WTC11 (cell line): Measurements from ENCODE around the gene HSF5. TPM values are rescaled to one million over a fixed set of nuclear protein-coding genes. Genes with fewer than 3 reads are reported as not detected.

Experiments used
- ATAC-seq: fragments of 200-7000 bp; cut with Tn5 transposase; 2 replicates; pipeline ENCODE4 v1.10.0; 2021; ENCODE audit warnings: mild to moderate bottlenecking, moderate library complexity
- CTCF ChIA-PET: fragments of 300-600 bp; sonication (Branson Sonifier 250); formaldehyde crosslinking; loops from one replicate; lab custom pipeline; 2021; ENCODE audit warnings: antibody characterized with exemption; lab: Charles Lee
- POLR2A ChIA-PET: fragments of 350-600 bp; sonication (Branson Sonifier 250); formaldehyde crosslinking; loops from one replicate; lab custom pipeline; 2021; ENCODE audit warnings: antibody characterized with exemption; lab: Charles Lee
- DNase-seq: peaks from one replicate; pipeline ENCODE4 v3.0.0; 2021; ENCODE audit warnings: low spot score
- H3K27ac Mint-ChIP-seq: 2 replicates; pipeline ENCODE4 v1.8.0; 2021; ENCODE audit warnings: mixed read lengths
- H3K27me3 Mint-ChIP-seq: 2 replicates; pipeline ENCODE4 v1.8.0; 2021; ENCODE audit warnings: low read depth, mild to moderate bottlenecking, moderate library complexity, mixed read lengths
- H3K36me3 Mint-ChIP-seq: 2 replicates; pipeline ENCODE4 v1.8.0; 2021; ENCODE audit warnings: mixed read lengths
- H3K4me1 Mint-ChIP-seq: 2 replicates; pipeline ENCODE4 v1.8.0; 2022; ENCODE audit warnings: mixed read lengths
- H3K4me3 Mint-ChIP-seq: 2 replicates; pipeline ENCODE4 v1.8.0; 2021; ENCODE audit warnings: mild to moderate bottlenecking, moderate library complexity, mixed read lengths
- H3K9me3 Mint-ChIP-seq: 2 replicates; pipeline ENCODE4 v1.8.0; 2021; ENCODE audit warnings: mixed read lengths
- CDX4 ChIP-seq: fragments of 250-450 bp; sonication (Bioruptor Pico); IDR thresholded peaks from 2 replicates; pipeline ENCODE4 v1.9.0; 2021; ENCODE audit warnings: moderate library complexity, mild to moderate bottlenecking, inconsistent platforms, borderline replicate concordance
- E2F1 ChIP-seq: sonication (generic); formaldehyde crosslinking; IDR thresholded peaks from 2 replicates; pipeline ENCODE4 v1.8.0; 2022; ENCODE audit warnings: mild to moderate bottlenecking, missing genetic modification reagents
- E2F4 ChIP-seq: sonication (generic); formaldehyde crosslinking; IDR thresholded peaks from 2 replicates; pipeline ENCODE4 v1.8.1; 2022; ENCODE audit warnings: low read depth, mild to moderate bottlenecking, moderate library complexity, missing genetic modification reagents, borderline replicate concordance
- ERG ChIP-seq: fragments of 250-450 bp; sonication (Bioruptor Pico); IDR thresholded peaks from 2 replicates; pipeline ENCODE4 v1.8.0; 2021; ENCODE audit warnings: mild to moderate bottlenecking
- IRF2 ChIP-seq: sonication (generic); formaldehyde crosslinking; IDR thresholded peaks from 2 replicates; pipeline ENCODE4 v1.8.0; 2022; ENCODE audit warnings: low read depth, missing genetic modification reagents, borderline replicate concordance
- KAT7 ChIP-seq: sonication (generic); formaldehyde crosslinking; IDR thresholded peaks from 2 replicates; pipeline ENCODE4 v1.8.1; 2023; ENCODE audit warnings: missing genetic modification reagents, mild to moderate bottlenecking, borderline replicate concordance
- NR1H2 ChIP-seq: sonication (generic); formaldehyde crosslinking; IDR thresholded peaks from 2 replicates; pipeline ENCODE4 v1.9.0; 2021; ENCODE audit warnings: mild to moderate bottlenecking, moderate library complexity, missing genetic modification reagents
- PRDM15 ChIP-seq: sonication (generic); formaldehyde crosslinking; IDR thresholded peaks from 2 replicates; pipeline ENCODE4 v1.8.0; 2022; ENCODE audit warnings: missing genetic modification reagents
- TCF7 ChIP-seq: sonication (generic); formaldehyde crosslinking; IDR thresholded peaks from 2 replicates; pipeline ENCODE4 v1.8.0; 2022; ENCODE audit warnings: mild to moderate bottlenecking, low read depth, missing genetic modification reagents, moderate library complexity
- TEAD4 ChIP-seq: sonication (generic); formaldehyde crosslinking; IDR thresholded peaks from 2 replicates; pipeline ENCODE4 v1.8.0; 2022; ENCODE audit warnings: mild to moderate bottlenecking, missing genetic modification reagents
- ZBTB21 ChIP-seq: sonication (generic); formaldehyde crosslinking; IDR thresholded peaks from 2 replicates; pipeline ENCODE4 v1.8.1; 2023; ENCODE audit warnings: mild to moderate bottlenecking, missing genetic modification reagents, borderline replicate concordance
- total RNA-seq: library from RNA; stranded (reverse); gene quantifications from 3 replicates; pipeline ENCODE4 v1.2.3, GENCODE V29; 2021

HSF5 gene
- total RNA-seq, 1 experiment from 2014 or later: 0.09 TPM

- H3K9me3 Mint-ChIP-seq: no peaks in the 10 kb centered on the region
- no peak for DNase-seq
- no peaks in the 10 kb centered on the region; the same call in 1 of the 2 replicates for H3K27me3 Mint-ChIP-seq
- CTCF ChIA-PET: interaction anchor here (0.6 to 2.8 kb wide), 5 partner anchors 11 to 317 kb away, joined by 4 to 23 read pairs (median 7); no protein-coding TSS in a partner anchor
- H3K36me3 Mint-ChIP-seq: no peaks in the 10 kb centered on the region
- TF ChIP-seq TCF7 (CRISPR knock-in tag): no peak
- no peak for TF ChIP-seq CDX4
- no peak for TF ChIP-seq NR1H2 (CRISPR knock-in tag)
- no peak for TF ChIP-seq ERG
- TF ChIP-seq ZBTB21 (CRISPR knock-in tag): no peak
- no peak for TF ChIP-seq E2F4 (CRISPR knock-in tag)
- no peak for TF ChIP-seq E2F1 (CRISPR knock-in tag)
- TF ChIP-seq, all 79 proteins: peak for 0
- POLR2A ChIA-PET: interaction anchor here (1.1 kb wide), 1 partner anchor 115 kb away, joined by 4 read pairs; no protein-coding TSS in a partner anchor
- peak overlapping the region; percentile 96 for H3K4me3 Mint-ChIP-seq
- H3K27ac Mint-ChIP-seq: peak overlapping the region; percentile 91
- no peak for ATAC-seq
- peaks cover 32% of the 10 kb centered on the region for H3K4me1 Mint-ChIP-seq
Measured at GRCh38 chr17:58516644-58517377, 28.6 kb upstream of the HSF5 start.

- ATAC-seq: no peak
- CTCF ChIA-PET: interaction anchor here (0.5 to 2.1 kb wide), 10 partner anchors 17 to 553 kb away, joined by 3 to 10 read pairs (median 4); partner anchors contain the start of gene HSF5
Measured at GRCh38 chr17:58515286-58515685, 27.1 kb upstream of the HSF5 start.

More at GRCh38 chr17:58515286-58515685, 27.1 kb upstream of the HSF5 start:
- peaks cover 32% of the 10 kb centered on the region for H3K4me1 Mint-ChIP-seq
- peak overlapping the region; percentile 78 for H3K4me3 Mint-ChIP-seq
- POLR2A ChIA-PET: interaction anchor here (0.7 to 1.3 kb wide), 5 partner anchors 53 to 231 kb away, joined by 3 to 5 read pairs (median 3); no protein-coding TSS in a partner anchor
- H3K9me3 Mint-ChIP-seq: no peaks in the 10 kb centered on the region
- no peak for DNase-seq
- peaks cover 14% of the 10 kb centered on the region for H3K36me3 Mint-ChIP-seq
- peak overlapping the region; percentile 90 for H3K27ac Mint-ChIP-seq
- TF ChIP-seq TEAD4 (CRISPR knock-in tag): no peak
- TF ChIP-seq IRF2: no peak
- TF ChIP-seq KAT7: no peak
- no peak for TF ChIP-seq PRDM15 (CRISPR knock-in tag)
- no peaks in the 10 kb centered on the region; the same call in 1 of the 2 replicates for H3K27me3 Mint-ChIP-seq
